GM06990 (cell line): ENCODE measurements around the gene MAD1L1.

Experiments
- DNase-seq: peaks from one replicate; pipeline ENCODE4 v3.0.0-alpha.2; 2011; ENCODE audit not compliant: insufficient read length; ENCODE audit errors: extremely low read depth
- H3K27me3 ChIP-seq: replicated peaks from 2 replicates; pipeline ENCODE4 v1.6.0; 2011; ENCODE audit warnings: low read length; ENCODE audit not compliant: control insufficient read depth, insufficient read depth
- H3K36me3 ChIP-seq: 2 replicates; pipeline ENCODE4 v1.5.1; 2011; ENCODE audit warnings: low read length; ENCODE audit not compliant: control insufficient read depth, insufficient read depth
- H3K4me3 ChIP-seq: replicated peaks from 2 replicates; pipeline ENCODE4 v1.5.1; 2011; ENCODE audit warnings: low read depth, mild to moderate bottlenecking, control low read depth, low read length
- TF ChIP-seq, protein P1 (sequence below): IDR thresholded peaks from 2 replicates; pipeline ENCODE4 v1.5.1; 2011; ENCODE audit warnings: low read length, control low read depth, mild to moderate bottlenecking, inconsistent platforms; ENCODE audit not compliant: insufficient read depth, poor library complexity, severe bottlenecking

Gene MAD1L1

DNA sequence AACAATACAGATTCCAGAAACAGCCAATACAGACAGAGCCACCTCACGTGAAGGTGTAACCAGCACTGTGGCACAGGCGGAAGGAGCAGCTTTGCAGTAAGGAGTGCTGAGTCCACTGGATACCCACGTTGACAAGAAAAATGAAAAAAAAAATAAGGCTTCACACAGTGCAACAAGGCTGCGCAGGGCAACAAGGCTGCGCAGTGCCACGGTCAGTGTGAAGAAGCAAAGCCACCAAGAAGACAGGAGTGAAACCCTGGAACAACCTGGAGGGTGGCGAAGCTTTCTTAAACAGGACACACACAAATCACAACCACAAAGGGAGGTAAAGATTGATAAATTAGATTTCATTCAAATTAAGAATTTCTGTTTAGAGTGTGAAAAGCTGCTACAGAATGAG lies 204.0 kb downstream of the MAD1L1 start:
- TF ChIP-seq, protein P1, sequence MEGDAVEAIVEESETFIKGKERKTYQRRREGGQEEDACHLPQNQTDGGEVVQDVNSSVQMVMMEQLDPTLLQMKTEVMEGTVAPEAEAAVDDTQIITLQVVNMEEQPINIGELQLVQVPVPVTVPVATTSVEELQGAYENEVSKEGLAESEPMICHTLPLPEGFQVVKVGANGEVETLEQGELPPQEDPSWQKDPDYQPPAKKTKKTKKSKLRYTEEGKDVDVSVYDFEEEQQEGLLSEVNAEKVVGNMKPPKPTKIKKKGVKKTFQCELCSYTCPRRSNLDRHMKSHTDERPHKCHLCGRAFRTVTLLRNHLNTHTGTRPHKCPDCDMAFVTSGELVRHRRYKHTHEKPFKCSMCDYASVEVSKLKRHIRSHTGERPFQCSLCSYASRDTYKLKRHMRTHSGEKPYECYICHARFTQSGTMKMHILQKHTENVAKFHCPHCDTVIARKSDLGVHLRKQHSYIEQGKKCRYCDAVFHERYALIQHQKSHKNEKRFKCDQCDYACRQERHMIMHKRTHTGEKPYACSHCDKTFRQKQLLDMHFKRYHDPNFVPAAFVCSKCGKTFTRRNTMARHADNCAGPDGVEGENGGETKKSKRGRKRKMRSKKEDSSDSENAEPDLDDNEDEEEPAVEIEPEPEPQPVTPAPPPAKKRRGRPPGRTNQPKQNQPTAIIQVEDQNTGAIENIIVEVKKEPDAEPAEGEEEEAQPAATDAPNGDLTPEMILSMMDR, result no peak

GRCh38 chr7:2025188-2025587 lies 207.6 kb downstream of the MAD1L1 start:
- no peaks in the 10 kb centered on the region for H3K27me3 ChIP-seq
- no peak for DNase-seq
- H3K4me3 ChIP-seq, result no peak overlapping the region
- TF ChIP-seq, protein P1, result no peak
- no peaks in the 10 kb centered on the region; the same call in 1 of the 2 replicates for H3K36me3 ChIP-seq

More for the DNA sequence above, 204.0 kb downstream of the MAD1L1 start:
- Histone ChIP-seq H3K27me3 (no peaks in the 10 kb centered on the region), H3K36me3 (no peaks in the 10 kb centered on the region; the same call in none of the 2 replicates), H3K4me3 (no peak overlapping the region)
- DNase-seq, result no peak

GRCh38 chr7:2024567-2024918 lies 208.2 kb downstream of the MAD1L1 start:
- no peak for DNase-seq
- no peaks in the 10 kb centered on the region; the same call in 1 of the 2 replicates for H3K36me3 ChIP-seq
- no peaks in the 10 kb centered on the region for H3K27me3 ChIP-seq
- TF ChIP-seq, protein P1, result no peak
- H3K4me3 ChIP-seq, result no peak overlapping the region

- DNase-seq, result no peak
- Histone ChIP-seq H3K36me3 (no peaks in the 10 kb centered on the region; the same call in 1 of the 2 replicates), H3K4me3 (no peak overlapping the region), H3K27me3 (no peaks in the 10 kb centered on the region)
- TF ChIP-seq, protein P1, result no peak
Observed at GRCh38 chr7:2023877-2024566, 208.7 kb downstream of the MAD1L1 start.

GRCh38 chr7:2022737-2023250 lies 210.0 kb downstream of the MAD1L1 start:
- Histone ChIP-seq H3K4me3 (no peak overlapping the region), H3K36me3 (no peaks in the 10 kb centered on the region; the same call in 1 of the 2 replicates), H3K27me3 (no peaks in the 10 kb centered on the region)
- TF ChIP-seq, protein P1, result no peak
- DNase-seq, result no peak

DNA sequence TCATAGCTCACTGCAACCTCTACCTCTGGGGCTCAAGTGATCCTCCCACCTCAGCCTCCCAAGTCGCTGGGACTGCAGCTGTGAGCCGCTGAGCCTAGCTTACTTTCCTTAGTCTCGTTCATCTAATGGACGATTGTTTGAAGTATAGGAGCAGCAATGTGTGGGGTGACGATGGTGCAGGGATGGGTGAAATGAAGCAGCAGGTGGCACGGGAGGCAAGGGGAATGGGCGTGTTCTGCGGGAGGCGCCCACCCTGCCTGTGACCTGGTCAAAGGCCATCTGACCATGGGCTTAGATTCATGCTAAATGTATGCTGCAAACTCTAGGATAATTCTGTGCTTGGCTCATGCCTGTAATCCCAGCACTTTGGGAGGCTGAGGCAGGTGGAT lies 210.7 kb downstream of the MAD1L1 start:
- DNase-seq, result no peak
- TF ChIP-seq, protein P1, result no peak

More for the DNA sequence above, 210.7 kb downstream of the MAD1L1 start:
- Histone ChIP-seq H3K4me3 (no peak overlapping the region), H3K36me3 (no peaks in the 10 kb centered on the region; the same call in 1 of the 2 replicates), H3K27me3 (no peaks in the 10 kb centered on the region)
